DMS153 (cell line): ENCODE results near the gene CWC15.
A peak's percentile ranks its signal among the peaks of the same experiment; 100 is the strongest.
"Not testable (repeated sequence)": the region's sequence is repeated elsewhere in the genome, so short reads cannot be mapped to it uniquely, and the experiment has no call there.

Experiments
- DNase-seq: peaks from one replicate; lab custom pipeline; 2025; lab: John Stamatoyannopoulos, UW

The CWC15 gene

DNA sequence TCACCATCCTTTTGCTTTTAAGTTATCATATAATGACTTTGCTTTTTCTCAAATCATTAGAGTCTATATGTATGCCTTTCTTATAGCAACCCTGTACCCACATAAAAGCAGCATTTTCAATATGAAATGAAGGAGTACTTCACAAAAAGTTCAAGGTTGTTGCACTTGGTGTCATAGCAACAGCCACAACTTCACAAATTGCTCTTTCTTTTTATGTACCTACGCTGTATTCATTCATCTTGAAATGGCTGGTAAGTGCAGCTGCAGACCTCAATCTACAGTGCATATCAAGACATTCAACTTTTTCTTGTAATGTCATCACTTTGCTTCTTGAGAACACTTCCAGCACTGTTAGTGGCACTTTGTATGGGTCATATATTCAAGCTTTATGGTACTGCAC, 18.6 kb downstream of the CWC15 start:
- no peak for DNase-seq

DNA sequence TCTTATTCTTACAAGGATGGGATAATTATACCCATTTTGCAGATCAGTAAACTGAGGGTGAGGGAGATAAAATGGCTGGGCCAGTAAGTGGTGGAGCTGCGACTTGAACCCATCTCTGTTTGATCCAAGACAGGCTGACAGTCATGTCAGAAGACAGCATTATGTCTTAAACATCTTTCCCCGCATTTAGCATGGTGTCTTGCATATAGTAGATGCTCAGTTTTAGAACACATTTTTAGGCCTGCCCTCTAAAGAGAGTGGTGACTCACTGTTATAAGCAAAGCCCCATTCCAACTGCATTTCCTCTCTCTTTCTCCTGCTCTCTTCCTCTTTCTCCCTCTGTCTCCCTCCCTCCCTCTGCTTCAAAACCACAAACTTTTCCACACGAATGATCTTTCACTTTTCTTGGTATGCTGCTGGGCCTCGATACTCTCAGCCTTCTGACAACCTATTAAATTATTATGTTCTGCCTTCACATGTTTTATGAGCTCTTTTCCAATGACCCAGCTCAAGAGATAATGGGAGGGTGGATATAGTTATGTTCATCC, 25.2 kb downstream of the CWC15 start:
- no peak for DNase-seq

DNA sequence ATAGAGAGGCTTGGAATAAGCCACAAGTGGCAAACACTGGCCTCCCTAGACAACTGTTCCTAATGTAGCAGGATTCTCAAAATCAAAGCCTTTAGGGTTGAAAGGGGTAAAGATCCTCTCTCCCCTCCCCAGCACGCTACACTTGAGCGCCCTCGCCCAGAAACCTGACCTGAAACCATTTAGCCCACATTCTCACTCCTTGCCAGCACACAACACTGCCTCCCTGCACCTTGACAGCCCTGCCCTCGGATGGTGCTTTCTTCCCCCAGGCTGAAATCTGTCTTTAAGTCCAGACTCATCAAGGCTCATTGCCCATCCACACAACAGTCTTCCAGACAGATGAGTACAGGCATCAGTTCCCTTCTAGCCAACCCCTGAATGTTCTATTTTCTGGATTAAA, 26.5 kb downstream of the CWC15 start:
- no peak for DNase-seq

DNA sequence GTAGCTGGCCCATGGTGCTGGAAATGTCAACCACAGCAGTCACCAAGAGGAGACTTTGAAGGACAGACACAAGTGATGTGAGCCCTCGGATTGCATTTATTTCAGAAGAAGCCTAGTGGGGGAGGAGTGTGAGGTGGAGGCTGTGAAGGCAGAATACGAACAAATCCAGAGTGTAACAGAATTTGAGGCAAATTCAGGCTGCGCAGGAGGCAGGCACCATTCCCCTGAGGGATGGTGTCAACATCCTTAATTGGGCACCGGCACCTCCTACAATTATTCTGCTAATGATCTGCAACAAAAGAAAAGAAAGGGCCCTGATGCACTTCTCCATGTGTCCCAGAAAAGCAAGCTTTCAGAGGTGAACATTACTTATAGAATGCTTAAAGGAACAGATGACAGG, 32.2 kb downstream of the CWC15 start:
- DNase-seq: no peak

DNA sequence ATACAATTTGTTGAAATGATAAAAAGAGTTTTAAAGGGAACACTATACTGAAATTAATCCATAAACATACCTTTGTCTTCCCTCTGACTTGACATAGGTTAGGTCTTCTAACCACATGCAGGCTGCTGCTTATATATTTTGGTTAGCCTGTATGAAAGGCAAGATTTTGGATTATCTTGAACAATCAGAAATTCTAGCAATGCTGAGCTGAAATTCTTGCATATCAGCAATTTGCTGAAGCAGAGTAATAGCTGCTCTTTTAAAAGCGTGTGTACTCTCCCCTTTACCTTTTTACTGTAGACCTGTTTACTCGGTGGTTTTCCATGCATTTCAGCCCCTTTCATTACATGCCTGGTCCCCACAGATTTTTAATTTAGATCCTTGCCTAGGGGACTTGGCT, 34.0 kb downstream of the CWC15 start:
- DNase-seq: no peak

DNA sequence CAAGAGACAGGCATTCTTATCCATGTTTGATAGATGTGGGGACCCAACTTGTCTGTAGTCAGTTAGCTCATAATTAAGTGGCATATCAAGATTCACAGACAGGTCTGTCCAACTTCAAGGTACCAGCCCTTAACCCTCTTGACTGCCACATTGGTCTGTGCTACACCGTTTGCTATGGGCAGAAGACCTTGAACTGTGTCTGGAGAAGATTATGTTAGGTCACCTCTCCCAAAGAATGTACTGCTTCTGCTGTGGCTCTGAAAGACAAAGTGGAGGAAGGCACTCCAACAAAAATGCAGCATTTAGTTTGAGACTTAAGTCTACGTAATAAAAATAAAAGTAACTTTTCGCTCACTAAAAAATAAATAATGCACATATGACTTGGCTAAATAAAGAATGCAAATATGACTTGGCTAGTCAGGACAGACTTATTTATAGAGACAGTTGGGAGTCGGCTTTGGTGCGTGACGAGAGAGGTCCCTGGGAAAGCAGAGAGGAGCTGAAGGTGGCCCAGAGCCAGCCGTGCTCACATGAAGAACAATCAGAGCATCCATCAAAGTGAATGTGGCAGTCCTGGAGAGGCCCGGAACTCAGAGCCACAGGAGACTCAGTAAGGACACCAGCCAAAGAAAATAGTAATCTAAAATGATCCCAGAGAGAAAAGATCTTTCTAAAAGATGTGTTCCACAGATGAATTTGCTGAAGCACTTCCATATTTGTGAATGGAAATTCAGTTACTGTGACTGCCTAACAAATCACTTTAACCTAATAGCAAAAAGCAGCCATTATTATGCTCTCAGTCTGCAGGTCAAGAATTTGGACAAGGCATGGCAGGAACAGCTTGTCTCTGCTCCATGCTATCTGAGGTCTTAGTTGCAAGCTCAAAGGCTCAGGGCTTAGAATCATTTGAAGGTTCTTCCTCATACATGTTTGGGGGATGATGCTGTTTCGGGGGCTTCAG, 35.0 kb downstream of the CWC15 start:
- DNase-seq: peak; percentile 16

DNA sequence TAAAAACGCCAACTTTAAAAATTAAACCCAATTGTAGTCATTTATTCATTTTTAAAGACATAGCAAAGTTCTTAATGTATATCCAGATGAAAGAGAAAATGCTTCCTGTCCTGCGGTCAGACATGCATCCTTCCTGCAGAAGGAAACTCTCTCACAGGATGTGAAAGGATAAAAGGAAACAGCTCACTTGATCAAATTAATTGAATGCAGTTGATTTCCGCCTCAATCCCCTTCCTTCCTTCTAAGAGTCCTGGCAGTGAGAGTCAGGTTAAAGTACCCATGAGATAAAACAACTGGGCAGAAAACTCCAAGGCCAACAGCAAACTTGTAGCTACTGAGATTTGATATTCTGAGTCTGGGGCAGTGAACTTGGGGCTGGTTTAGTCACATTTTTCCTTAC, 38.5 kb downstream of the CWC15 start:
- DNase-seq: no peak

DNA sequence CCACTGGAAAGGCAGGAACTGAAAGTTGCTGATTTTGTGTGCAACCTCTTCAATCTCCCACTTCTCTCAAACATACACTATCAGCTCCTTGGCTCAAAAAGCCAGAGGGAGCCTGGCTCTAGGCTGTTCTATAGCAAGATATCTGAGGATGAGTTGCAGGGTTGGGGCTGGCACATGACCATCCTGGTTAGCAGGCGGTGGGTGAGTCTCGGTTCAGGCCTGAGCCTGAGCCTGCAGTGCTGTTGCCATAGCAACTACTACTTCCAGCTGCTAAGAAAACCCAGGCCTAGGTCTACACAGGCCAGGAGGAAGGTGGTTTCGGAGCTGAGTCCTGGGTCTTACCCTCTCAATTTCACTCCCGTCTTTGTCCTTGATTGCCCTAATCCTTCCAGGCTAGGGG, 39.0 kb downstream of the CWC15 start:
- no peak for DNase-seq

DNA sequence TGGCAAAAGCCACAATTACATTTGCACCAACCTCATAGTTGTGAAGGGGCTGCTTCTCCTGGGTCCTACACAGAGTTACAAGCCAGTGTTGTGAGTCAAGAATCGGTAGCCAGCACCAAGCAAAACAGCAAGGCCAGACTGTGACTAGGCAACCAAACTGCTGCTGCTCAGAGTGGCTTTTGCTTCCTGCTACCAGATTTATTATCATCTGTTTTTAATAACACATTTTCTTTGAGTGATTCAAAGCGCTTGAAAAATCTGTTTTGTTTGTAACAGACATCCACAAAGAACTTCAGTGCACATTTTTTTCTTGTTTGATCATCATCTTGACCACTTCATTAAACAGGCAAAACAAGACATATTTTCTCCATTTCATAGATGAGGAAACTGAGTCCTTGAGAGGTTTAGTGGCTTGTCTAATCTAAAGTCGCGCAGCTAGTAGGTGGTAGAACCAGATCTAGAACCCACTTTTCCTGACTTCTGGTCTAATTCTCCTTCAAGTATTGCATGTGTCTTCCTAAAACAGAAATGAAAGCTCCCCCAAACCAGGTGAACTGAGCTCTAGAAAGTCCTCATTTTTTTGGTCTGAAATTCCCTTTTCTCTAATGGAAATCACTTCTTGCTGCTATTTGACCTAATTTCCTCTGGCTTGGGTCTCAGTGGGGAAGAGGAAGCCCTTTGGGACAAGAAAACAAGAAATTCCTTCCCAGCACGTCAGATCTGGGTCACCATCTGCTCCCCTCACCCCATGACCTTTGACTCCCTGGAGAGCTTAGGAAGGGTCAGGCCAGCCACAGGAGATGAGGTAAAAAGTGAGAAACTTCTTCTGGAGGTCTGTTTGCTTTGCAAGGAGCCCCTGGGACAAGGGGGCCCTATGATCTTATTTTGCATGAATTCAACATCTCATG, 39.9 kb downstream of the CWC15 start:
- DNase-seq: no peak

DNA sequence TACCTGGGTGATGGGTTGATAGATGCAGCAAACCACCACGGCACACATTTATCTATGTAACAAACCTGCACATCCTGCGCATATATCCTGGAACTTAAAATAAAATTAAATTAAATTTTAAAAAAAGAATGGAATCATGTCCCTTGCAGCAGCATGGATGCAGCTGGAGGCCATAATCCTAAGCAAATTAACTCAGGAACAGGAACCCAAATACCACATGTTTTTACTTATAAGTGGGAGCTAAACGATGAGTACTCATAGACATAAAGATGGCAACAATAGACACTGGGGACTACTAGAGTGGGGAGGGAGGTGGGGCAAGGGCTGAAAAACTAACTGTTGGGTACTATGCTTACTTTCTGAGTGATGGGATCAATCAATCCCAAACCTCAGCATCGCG, 40.9 kb downstream of the CWC15 start:
- no peak for DNase-seq

DNA sequence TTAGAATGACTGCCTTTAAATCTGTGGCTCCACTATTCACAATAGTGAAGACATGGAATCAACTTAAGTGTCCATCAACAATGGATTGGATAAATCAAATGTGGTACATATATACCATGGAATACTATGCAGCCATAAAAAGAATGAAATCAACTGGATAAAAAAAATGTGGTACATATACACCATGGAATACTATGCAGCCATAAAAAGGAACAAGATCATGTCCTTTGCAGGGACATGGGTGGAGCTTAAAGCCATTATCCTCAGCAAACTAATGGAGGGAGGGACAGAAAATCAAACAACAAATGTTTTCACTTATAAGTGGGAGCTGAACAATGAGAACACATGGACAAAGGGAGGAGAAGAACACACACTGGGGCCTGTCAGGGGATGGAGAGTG, 41.3 kb downstream of the CWC15 start:
- not testable (repeated sequence) for DNase-seq

DNA sequence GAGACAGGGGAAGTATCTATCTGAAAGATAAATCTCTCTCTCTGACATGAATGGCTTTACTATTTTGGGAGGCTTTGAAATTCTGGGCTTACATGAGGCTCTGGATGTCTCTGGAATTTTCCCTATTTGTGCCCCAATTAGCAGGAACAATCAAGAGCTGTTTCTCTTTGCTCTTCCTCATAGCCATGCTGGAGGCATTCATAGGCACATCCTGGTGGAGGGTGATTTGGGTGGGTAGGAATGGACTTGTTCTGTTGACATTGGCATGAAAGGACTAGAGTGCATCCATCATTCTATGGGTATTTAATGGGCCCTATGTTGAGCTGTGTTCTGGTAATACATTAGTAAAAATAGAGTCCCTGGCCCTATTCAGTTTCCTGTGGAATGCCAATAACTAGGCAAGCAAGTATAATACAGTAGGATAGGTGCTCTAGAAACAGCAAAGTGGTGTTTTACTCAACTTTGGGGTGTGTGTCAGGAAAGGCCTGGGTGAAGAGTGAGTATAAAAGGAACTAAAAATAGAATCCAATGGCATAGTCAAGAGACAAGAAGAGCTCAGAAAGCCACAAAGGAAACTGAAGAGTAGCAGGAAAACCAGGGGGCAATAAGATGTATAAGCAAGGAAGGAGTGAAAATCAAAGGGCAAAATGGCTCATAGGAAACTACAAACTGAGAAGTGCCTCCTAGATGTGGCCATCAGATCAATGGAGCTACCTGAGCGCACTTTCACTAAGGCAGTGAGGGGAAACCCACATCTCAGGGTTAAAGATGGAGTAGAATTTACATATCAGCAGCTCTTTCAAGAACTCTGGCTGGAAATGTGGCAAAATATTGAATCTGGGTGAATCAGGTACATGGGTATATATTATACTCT, 45.0 kb downstream of the CWC15 start:
- DNase-seq: no peak

DNA sequence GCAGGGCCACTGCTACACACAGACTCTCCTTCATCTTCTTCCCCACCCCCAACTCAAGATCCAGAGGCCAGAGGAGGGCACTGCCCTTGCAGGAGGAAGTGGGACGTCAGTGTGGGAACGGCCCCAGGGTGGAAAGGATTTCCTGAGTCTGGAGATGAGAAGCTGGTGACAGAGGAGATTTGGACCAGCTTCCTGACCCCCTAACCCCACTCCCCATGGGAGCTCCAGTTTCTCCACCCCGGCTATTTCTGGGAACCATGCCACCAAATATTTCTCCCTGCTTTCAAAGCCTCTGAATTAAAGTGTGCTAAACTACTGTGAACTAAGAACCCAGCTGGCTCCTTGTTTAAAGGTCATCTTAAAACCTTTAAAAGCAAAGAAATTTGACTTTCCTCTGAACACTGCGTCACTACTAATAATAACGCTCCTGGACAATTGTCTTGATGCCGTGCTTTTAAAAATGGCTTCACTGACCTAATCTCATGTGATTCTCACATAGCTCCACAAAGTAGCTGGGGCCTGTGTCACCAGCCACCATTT, 46.6 kb downstream of the CWC15 start:
- no peak for DNase-seq

DNA sequence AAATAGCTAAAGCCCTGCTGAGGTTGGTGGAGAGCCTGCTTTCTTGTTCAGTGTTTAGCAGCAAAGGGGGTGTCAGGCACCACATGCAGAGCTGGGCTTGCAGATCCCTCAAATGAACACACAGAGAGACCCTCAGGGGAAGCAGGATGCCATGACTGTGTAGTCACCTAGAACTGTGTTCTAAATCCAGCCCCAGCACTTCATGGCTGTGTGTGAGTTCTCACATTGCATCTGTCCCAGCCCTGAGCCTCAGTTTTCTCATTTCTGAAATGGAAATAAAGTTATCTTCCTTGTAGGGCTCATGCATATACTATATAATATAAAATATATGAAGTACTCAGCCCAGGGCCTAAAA, 47.1 kb downstream of the CWC15 start:
- no peak for DNase-seq

DNA sequence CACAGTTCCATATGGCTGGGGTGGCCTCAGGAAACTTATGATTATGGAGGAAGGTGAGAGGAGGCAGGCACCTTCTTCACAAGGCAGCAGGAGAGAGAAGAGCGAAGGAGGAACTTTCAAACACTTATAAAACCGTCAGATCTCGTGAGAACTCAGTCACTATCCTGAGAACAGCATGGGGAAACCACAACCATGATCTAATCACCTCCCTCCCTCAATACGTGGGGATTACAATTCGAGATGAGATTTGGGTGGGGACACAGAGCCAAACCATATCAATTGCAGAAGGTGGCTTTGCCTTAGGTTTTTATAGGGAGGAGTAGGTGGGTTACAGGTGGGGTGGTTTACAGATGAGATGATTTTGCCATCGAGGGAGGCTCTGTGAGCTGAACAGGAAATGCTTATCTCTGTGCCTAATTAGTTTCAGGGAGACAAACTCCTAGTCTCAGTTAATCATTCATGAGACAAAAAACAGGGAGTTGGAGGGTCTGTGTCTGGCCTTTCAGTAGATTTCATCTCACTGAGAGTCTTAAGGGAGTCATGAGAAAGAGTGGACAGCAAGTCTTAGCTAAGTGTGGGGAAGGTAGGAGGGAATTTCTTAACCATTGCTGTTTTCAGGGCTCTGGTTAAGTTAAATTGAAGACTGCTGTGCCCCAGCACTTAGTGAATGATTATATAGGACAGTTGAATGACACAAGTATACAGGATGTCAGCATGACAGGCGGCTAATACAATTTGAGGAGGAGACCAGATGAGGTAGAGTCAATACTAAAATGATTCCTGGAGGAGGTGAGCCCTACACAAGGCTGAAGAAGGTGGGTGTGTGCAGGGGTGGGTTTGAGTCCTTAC, 47.7 kb downstream of the CWC15 start:
- DNase-seq: no peak

DNA sequence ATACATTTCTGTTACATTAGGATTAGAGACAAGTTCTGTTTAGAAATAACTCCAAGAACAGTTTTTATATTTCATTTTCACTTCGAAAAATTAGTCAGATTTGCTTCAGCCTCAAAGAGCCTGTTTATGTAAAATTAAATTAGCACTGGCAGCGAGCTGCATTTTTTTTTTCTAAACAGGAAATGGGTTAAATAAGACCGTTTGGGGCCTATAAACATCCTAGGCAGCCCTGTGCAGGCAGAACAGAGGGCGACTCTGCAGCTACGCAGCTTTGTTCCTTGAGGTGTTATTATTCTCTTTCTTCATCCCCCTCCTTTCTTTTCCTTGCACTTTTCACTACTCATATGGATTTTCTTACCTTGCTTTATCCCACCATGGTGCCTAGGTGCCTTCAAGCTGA, 48.7 kb downstream of the CWC15 start:
- no peak for DNase-seq

DNA sequence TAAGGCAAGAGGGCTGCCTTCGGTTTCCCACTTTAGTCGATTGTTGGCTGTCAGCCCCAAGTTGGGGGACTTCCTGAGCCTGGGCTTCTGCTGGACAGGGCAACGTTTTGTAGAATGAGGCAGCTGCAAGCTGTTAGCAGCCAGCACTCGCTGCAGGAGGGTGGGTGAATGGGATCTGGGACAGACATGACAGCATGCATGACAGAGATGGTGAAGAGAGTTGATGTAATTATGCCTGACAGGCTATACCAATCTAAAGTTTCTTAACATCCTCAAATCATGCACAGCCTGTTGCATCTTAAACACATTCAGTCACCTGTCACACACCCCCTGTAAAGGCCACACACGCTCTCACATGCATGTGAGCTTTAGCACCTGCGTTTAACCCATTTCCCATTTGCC, 49.2 kb downstream of the CWC15 start:
- DNase-seq: no peak

DNA sequence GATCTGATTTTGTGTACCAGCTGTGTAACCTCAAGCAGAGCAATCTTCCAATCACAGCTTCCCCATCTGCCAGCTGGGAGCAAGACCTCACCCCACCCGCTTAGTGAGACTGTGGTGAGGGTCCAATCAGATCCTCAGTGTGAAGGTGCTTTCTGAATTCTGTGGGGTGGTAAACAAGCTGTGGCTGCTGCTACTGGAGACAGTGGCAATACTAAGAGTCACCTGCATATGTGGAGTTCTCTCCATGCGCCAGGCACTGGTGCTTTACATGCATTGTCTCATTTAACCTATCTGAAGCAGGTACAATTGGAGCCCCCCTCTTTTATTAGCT, 50.4 kb downstream of the CWC15 start:
- no peak for DNase-seq

DNA sequence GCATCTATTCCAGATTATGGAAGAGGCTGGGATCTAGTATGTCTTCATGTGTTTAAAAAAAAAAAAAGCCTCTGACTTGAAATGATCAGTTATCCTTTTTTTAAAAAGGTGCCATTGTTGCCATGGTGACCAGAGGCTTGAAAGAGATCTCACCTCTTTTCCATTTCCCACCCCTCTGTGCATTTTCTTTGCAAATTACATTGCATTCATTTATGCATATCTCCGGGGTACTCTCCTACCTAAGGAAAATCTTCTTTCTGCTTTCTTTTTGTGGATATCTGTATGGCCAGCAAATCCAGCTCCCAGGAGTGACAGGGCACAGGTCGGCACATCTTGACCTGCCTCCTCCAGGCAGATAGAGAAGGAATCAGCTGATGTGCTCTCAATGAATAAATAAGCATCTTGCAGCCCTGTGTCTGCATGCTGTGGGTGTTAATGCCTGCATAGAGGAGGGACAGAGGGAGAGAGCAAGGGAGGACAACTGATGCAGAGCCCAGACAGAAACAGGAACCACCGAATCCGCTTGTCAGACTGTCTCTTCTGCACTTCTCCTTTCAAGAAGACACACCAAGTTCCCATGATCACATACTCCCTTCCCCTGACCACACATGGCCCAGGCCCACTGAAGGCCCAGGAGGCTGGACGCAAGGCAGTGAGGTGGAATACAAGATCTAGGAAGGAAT, 50.9 kb downstream of the CWC15 start:
- DNase-seq: no peak

DNA sequence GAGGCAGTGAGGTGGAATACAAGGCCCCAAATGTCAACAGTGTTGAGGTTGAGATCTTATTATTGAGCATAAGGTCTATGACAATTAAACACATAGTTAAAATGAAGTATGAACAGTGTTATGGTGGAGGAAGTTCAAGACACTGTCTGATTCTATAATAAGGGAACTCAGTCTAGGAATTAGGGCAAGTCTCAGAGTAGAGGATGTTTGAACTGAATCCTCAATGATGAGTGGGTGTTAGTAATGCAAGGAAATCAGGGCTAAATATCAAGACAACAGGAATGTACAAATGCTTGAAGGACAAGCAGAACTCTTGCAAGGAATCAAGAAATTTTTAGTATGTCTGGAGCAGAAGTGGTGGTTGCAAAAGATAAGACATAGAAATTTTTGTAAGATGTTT, 53.0 kb downstream of the CWC15 start:
- no peak for DNase-seq
